Epithelial cell of umbilical artery (primary cell): ENCODE data around the gene OR51L1. TPM values are rescaled to one million over a fixed set of nuclear protein-coding genes. Genes with fewer than 3 reads are reported as not detected.

Experiments
- total RNA-seq: library from RNA; depleted of rRNA; stranded (reverse); fragments of >200 nt; gene quantifications from 2 replicates; pipeline ENCODE4 v1.2.3, GENCODE V29; 2014

Gene OR51L1
- total RNA-seq = not detected in 2 replicates

GRCh38 chr11:4994551-4994950, at the start of gene OR51L1:
TSS of gene OR51L1 (plus strand) at chr11:4994851. CDS start at chr11:4998983, 4,132 bp downstream.

GRCh38 chr11:4947505-4947904, 47.1 kb upstream of the OR51L1 start, which contains the start of gene OR51A4:
TSS of gene OR51A4 (minus strand) at chr11:4947605. CDS start at chr11:4947100, 505 bp downstream.

GRCh38 chr11:4955613-4956012, 39.0 kb upstream of the OR51L1 start, which contains the start of gene OR51A2:
TSS of gene OR51A2 (minus strand) at chr11:4955713. CDS start at chr11:4955713, 0 bp downstream.

GRCh38 chr11:5046226-5046625, 51.6 kb downstream of the OR51L1 start, which contains the start of gene OR52J3:
TSS of gene OR52J3 (plus strand) at chr11:5046526. CDS start at chr11:5046526, 0 bp downstream.

Other genes starting within 250 kb of the OR51L1 start
- not detected in 2 replicates for gene OR51F1, start 224.9 kb upstream of the OR51L1 start, total RNA-seq
- not detected in 2 replicates for gene OR52R1, start 190.5 kb upstream of the OR51L1 start, total RNA-seq
- not detected in 2 replicates for gene OR51F2, start 173.5 kb upstream of the OR51L1 start, total RNA-seq
- gene OR51S1, start 145.6 kb upstream of the OR51L1 start, total RNA-seq = not detected in 2 replicates
- gene OR51T1, start 113.0 kb upstream of the OR51L1 start, total RNA-seq = not detected in 2 replicates
- gene OR51A7, start 91.1 kb upstream of the OR51L1 start, total RNA-seq = not detected in 2 replicates
- not detected in 2 replicates for gene OR51G2, start 75.5 kb upstream of the OR51L1 start, total RNA-seq
- gene OR51G1, start 70.5 kb upstream of the OR51L1 start, total RNA-seq = not detected in 2 replicates
- not detected in 2 replicates for gene OR51A4, start 47.2 kb upstream of the OR51L1 start, total RNA-seq
- gene OR51A2, start 39.1 kb upstream of the OR51L1 start, total RNA-seq = not detected in 2 replicates
- not detected in 2 replicates for gene OR52J3, start 51.7 kb downstream of the OR51L1 start, total RNA-seq
- gene OR52E2, start 64.8 kb downstream of the OR51L1 start, total RNA-seq = not detected in 2 replicates
- not detected in 2 replicates for gene OR52E1, start 74.7 kb downstream of the OR51L1 start, total RNA-seq
- not detected in 2 replicates for gene OR52A5, start 143.5 kb downstream of the OR51L1 start, total RNA-seq
- not detected in 2 replicates for gene OR52A1, start 159.9 kb downstream of the OR51L1 start, total RNA-seq
- not detected in 2 replicates for gene OR51V1, start 205.8 kb downstream of the OR51L1 start, total RNA-seq
- gene HBB, start 232.2 kb downstream of the OR51L1 start, total RNA-seq = not detected in 2 replicates
- gene HBD, start 239.6 kb downstream of the OR51L1 start, total RNA-seq = not detected in 2 replicates